Measurements from ENCODE around the gene ATXN10. TPM values are rescaled to one million over a fixed set of nuclear protein-coding genes. Genes with fewer than 3 reads are reported as not detected.

The ATXN10 gene
- total RNA-seq, 2 donors from 2014 or later: 74.0 to 97.0 TPM

DNA sequence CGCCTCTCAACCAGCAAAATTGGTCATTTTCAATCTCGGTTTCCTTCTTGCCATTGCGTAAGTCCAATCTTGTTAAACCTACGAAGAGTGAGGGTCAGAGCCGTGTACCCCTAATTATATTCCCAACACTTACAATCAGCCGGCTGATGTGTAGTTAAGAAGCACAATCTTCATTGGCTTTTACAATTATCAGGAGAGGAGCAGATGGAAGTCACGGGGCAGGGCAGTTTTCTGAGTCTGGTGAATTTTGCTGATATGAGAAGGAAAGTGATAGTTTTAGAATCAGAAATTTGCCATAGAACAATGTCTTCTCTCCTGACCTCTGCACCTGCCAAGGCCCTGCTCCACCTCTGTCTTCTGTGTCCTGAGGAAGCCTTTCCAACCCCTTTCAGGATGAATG is 35.0 kb upstream of the ATXN10 start:
- H3K27me3 Mint-ChIP-seq: peaks cover 11 to 21% of the 10 kb centered on the region in 2 donors
- no peaks in the 10 kb centered on the region for H3K36me3 Mint-ChIP-seq
- DNase-seq (ENCODE audit: low spot score) (no peak), ATAC-seq (no peak)
- H3K27ac Mint-ChIP-seq: no peak overlapping the region
- no peak overlapping the region for H3K4me3 Mint-ChIP-seq
- H3K9me3 Mint-ChIP-seq: no peaks in the 10 kb centered on the region
- H3K4me1 Mint-ChIP-seq (ENCODE audit: low read depth in 2 of 2): peaks cover 15 to 16% of the 10 kb centered on the region in 2 donors

DNA sequence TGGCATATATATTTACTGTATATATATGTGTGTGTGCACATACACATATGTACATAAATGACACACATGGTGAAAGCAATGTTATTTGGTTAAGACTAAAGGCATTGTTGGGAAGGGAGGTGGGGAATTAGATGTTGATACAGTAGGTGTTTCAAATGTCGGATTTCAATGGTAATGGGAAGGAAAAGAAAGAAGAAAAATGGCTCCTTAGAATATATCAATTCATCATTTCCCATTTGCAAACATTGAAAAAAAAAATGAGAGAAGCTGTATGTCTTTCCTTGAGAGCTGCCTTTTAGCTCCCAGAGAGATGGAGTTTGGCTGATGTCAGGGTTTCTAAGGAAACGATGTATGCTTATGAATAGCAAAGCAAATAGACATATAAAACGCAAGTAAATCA is 33.4 kb upstream of the ATXN10 start:
- Mint-ChIP-seq H3K4me3 (no peak overlapping the region), H3K27me3 (peaks cover 0 to 16% of the 10 kb centered on the region in 2 donors), H3K36me3 (no peaks in the 10 kb centered on the region), H3K4me1 (ENCODE audit: low read depth in 2 of 2) (peaks cover 15 to 16% of the 10 kb centered on the region in 2 donors), H3K9me3 (no peaks in the 10 kb centered on the region), H3K27ac (peak overlapping the region in 1 of 2 donors; percentile 68)
- ATAC-seq (no peak), DNase-seq (ENCODE audit: low spot score) (no peak)

- no peaks in the 10 kb centered on the region for H3K9me3 Mint-ChIP-seq
- H3K4me3 Mint-ChIP-seq: peak overlapping the region; percentile 48
- peaks cover 0 to 16% of the 10 kb centered on the region in 2 donors for H3K27me3 Mint-ChIP-seq
- no peaks in the 10 kb centered on the region for H3K36me3 Mint-ChIP-seq
- H3K4me1 Mint-ChIP-seq (ENCODE audit: low read depth in 2 of 2): peaks cover 15 to 16% of the 10 kb centered on the region in 2 donors
- H3K27ac Mint-ChIP-seq: peak overlapping the region; percentile 20 to 68
- ATAC-seq (peak; percentile 56 to 60), DNase-seq (ENCODE audit: low spot score) (no peak)
These were observed 32.5 kb upstream of the ATXN10 start for GRCh38 chr22:45638834-45639746.

GRCh38 chr22:45639747-45640102 is 31.9 kb upstream of the ATXN10 start:
- DNase-seq (ENCODE audit: low spot score) (no peak), ATAC-seq (peak; percentile 43 to 52)
- peak overlapping the region; percentile 20 to 68 for H3K27ac Mint-ChIP-seq
- H3K4me3 Mint-ChIP-seq: peak overlapping the region; percentile 48
- peaks cover 15 to 16% of the 10 kb centered on the region in 2 donors for H3K4me1 Mint-ChIP-seq (ENCODE audit: low read depth in 2 of 2)
- H3K27me3 Mint-ChIP-seq: peaks cover 0 to 16% of the 10 kb centered on the region in 2 donors
- no peaks in the 10 kb centered on the region for H3K9me3 Mint-ChIP-seq
- H3K36me3 Mint-ChIP-seq: no peaks in the 10 kb centered on the region

- no peaks in the 10 kb centered on the region for H3K9me3 Mint-ChIP-seq
These were observed 31.2 kb upstream of the ATXN10 start for GRCh38 chr22:45640291-45640940.

DNA sequence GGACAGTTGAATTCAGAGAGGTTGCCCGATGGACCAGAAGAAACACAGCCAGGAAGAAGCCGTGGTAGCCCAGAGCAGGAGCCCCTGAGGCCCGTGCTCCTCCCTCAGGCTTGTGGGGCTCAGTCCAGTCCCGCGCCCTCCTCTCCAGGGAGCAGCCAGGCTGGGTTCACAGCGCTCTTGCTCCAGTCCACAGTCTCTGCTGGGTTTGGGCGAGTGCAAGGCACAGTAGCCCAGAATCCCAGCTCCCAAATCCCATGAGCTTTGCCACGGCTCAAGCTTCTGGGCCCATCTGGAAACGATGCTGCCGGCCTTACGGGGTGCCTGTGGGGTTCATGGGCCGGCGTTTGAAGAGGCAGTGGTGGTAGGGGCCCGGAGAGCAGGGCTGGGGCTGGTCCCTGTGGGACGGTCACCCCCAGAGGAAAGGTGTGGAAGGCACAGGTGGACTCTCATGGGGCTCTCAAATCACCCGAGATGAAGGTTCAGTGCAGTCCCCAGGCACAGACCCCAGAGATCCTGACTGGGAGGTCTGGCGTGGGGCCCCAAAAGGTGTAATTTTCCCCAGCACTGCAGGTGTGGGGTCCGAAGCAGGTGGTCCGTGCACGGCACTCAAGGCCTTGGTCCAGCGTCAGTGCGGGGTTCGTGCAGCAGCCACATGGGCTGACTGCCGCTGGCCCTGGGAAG is 30.6 kb upstream of the ATXN10 start:
- DNase-seq (ENCODE audit: low spot score) (no peak), ATAC-seq (no peak)
- H3K4me3 Mint-ChIP-seq: no peak overlapping the region
- peaks cover 20% of the 10 kb centered on the region in 2 donors for H3K4me1 Mint-ChIP-seq (ENCODE audit: low read depth in 2 of 2)
- H3K36me3 Mint-ChIP-seq: no peaks in the 10 kb centered on the region
- no peaks in the 10 kb centered on the region for H3K9me3 Mint-ChIP-seq
- H3K27ac Mint-ChIP-seq: no peak overlapping the region
- H3K27me3 Mint-ChIP-seq: peaks cover 0 to 12% of the 10 kb centered on the region in 2 donors

More at GRCh38 chr22:45640291-45640940, 31.2 kb upstream of the ATXN10 start:
- H3K27me3 Mint-ChIP-seq: peaks cover 0 to 13% of the 10 kb centered on the region in 2 donors
- H3K4me3 Mint-ChIP-seq: no peak overlapping the region
- ATAC-seq (no peak), DNase-seq (ENCODE audit: low spot score) (no peak)
- H3K27ac Mint-ChIP-seq: peak overlapping the region in 1 of 2 donors; percentile 68
- H3K4me1 Mint-ChIP-seq (ENCODE audit: low read depth in 2 of 2): peaks cover 15 to 16% of the 10 kb centered on the region in 2 donors
- no peaks in the 10 kb centered on the region for H3K36me3 Mint-ChIP-seq

- Mint-ChIP-seq H3K27me3 (peaks cover 0 to 18% of the 10 kb centered on the region in 2 donors), H3K36me3 (no peaks in the 10 kb centered on the region), H3K4me3 (no peak overlapping the region), H3K4me1 (ENCODE audit: low read depth in 2 of 2) (peaks cover 27 to 28% of the 10 kb centered on the region in 2 donors), H3K9me3 (no peaks in the 10 kb centered on the region), H3K27ac (peak overlapping the region in 1 of 2 donors; percentile 18)
- ATAC-seq (no peak), DNase-seq (ENCODE audit: low spot score) (no peak)
These were observed 28.6 kb upstream of the ATXN10 start for GRCh38 chr22:45642986-45643385.

DNA sequence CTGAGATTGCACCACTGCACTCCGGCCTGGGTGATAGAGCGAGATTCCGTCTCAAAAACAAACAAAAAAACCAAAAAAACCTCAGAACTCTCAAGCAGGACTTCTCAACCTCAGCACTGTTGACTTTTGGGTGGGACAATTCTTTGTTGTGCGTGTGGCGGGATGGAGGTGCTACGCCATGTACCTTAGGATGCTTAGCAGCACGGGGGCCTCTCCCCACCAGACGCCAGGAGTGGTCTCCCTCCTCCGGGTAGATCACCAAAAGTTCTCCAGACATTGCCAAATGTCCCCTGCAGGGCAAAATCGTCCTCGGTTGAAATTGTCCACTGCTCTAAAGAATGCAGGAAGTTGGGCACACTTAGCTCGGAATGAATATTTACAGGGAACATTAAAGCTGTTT is 26.9 kb upstream of the ATXN10 start:
- ATAC-seq (no peak), DNase-seq (ENCODE audit: low spot score) (no peak)
- Mint-ChIP-seq H3K27ac (no peak overlapping the region), H3K4me1 (ENCODE audit: low read depth in 2 of 2) (peaks cover 17 to 28% of the 10 kb centered on the region in 2 donors), H3K27me3 (peaks cover 7 to 14% of the 10 kb centered on the region in 2 donors), H3K9me3 (no peaks in the 10 kb centered on the region), H3K4me3 (no peak overlapping the region), H3K36me3 (no peaks in the 10 kb centered on the region)

DNA sequence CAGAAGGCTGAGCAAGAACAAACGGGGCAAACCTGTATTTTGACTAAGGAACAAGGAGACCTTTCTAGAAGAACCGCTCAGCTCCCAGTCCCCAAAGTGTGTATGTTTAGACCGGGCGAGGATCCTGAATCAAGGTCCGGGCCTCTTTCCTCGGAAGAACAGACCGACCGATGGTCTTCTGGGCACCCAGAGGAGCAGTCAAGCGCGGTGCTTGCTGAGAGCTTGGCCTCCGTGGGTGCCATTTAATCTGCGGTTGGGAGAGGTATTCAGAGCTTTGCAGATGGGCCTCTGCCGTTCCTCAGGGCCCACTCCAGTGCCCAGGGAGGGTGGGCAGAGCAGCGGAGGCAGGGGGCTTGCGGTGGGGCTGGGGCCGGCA is 26.5 kb upstream of the ATXN10 start:
- DNase-seq (ENCODE audit: low spot score): no peak
- H3K27me3 Mint-ChIP-seq: peaks cover 8 to 12% of the 10 kb centered on the region in 2 donors
- H3K9me3 Mint-ChIP-seq: no peaks in the 10 kb centered on the region
- no peak overlapping the region for H3K27ac Mint-ChIP-seq
- ATAC-seq: no peak
- H3K4me1 Mint-ChIP-seq (ENCODE audit: low read depth in 2 of 2): peaks cover 13 to 25% of the 10 kb centered on the region in 2 donors
- H3K4me3 Mint-ChIP-seq: no peak overlapping the region
- no peaks in the 10 kb centered on the region for H3K36me3 Mint-ChIP-seq

- Mint-ChIP-seq H3K36me3 (no peaks in the 10 kb centered on the region), H3K27me3 (peaks cover 12 to 13% of the 10 kb centered on the region in 2 donors), H3K27ac (peak overlapping the region in 1 of 2 donors; percentile 55), H3K4me1 (ENCODE audit: low read depth in 2 of 2) (peaks cover 13 to 25% of the 10 kb centered on the region in 2 donors), H3K4me3 (peak overlapping the region; percentile 67), H3K9me3 (no peaks in the 10 kb centered on the region)
- peak; percentile 92 for ATAC-seq
- DNase-seq (ENCODE audit: low spot score): peak; percentile 83
These were observed 25.9 kb upstream of the ATXN10 start for GRCh38 chr22:45645526-45646414.

DNA sequence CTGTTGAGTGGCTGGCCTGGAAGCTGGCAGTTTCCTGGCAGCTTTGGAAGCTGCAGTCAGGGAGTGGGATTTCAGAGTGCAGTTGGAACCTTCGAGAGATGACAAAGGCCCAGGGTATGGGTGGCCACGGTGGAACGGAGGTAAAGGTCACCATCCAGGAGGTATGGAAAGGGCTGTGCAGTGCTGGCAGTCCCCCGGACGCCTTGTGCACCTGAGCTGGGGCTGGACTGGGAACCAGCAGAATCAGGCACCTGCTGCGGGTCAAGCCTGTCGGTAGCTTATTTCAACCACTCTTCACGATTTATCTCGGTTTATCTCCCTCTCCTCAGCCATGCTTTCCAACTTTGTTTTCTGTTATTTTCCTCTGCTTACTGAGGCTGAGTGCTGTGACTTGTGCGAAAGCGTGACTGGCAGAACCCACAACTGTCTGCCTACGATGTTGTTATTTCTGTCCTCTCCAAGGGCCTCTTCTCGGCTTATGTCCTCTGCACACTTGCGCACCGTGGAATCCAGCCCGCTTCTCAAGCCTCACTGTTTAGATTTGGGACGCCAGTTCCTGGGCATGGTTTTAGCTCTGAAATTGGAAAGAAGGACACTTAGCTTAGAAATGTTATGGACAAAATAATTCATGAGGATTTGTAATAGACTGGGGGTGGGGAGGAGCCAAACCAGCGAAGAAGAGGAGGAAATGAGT is 24.0 kb upstream of the ATXN10 start:
- ATAC-seq (no peak), DNase-seq (ENCODE audit: low spot score) (no peak)
- peaks cover 13 to 14% of the 10 kb centered on the region in 2 donors for H3K27me3 Mint-ChIP-seq
- H3K9me3 Mint-ChIP-seq: no peaks in the 10 kb centered on the region
- H3K4me3 Mint-ChIP-seq: no peak overlapping the region
- H3K36me3 Mint-ChIP-seq: no peaks in the 10 kb centered on the region
- H3K4me1 Mint-ChIP-seq (ENCODE audit: low read depth in 2 of 2): peaks cover 13 to 25% of the 10 kb centered on the region in 2 donors
- peak overlapping the region in 1 of 2 donors; percentile 19 for H3K27ac Mint-ChIP-seq

DNA sequence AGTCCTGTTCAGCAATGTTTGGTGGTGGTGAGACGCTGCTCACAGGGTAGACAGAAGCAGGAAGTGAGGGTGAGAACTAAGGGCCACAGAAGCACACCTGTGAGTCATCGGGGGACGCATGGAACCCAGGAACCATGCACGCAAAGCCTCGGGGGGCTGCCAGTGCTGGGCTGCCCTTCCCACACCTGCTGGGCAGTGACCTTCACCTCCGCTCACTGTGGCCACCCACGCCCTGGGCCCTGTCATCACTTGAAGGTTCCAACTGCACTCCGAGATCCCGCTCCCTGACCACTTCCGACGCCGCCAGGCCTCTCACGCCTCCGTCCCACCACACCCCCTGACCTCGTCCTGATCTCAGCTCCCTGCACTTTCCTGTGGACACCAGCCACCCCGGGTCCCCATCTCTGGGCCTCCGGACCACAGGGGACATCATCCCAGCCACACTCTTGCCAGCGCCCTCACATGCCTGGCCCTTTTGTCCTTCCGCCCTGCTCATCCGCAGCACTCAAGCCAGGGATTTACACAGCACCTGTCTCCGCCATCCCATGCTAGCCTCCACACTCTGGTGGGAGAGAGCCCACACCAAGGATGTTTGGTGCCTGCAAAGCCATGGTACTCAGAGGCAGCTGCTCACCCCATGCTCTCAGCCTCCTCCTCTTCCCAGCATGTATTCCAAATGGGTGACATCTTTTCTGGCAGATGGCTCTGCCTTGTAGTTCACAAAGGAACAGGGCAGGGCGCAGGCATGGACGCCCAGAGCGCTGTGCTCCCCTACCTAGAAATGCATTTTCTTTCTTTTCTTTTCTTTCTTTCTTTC is 23.1 kb upstream of the ATXN10 start:
- no peaks in the 10 kb centered on the region for H3K9me3 Mint-ChIP-seq
- ATAC-seq (no peak), DNase-seq (ENCODE audit: low spot score) (no peak)
- H3K36me3 Mint-ChIP-seq: no peaks in the 10 kb centered on the region
- peaks cover 14 to 19% of the 10 kb centered on the region in 2 donors for H3K27me3 Mint-ChIP-seq
- H3K4me3 Mint-ChIP-seq: no peak overlapping the region
- H3K27ac Mint-ChIP-seq: peak overlapping the region in 1 of 2 donors; percentile 19
- H3K4me1 Mint-ChIP-seq (ENCODE audit: low read depth in 2 of 2): peaks cover 13 to 25% of the 10 kb centered on the region in 2 donors

Measured in natural killer cell treated with Interleukin-12 subunit alpha and Interleukin-12 subunit beta and Interleukin-15 and Interleukin-18, amount 100 ng/mL, for 72 hours (primary cell).